Amniotic stem cell (primary cell): Measurements from ENCODE around the gene CNTNAP2.

Experiments
- DNase-seq: peaks from one replicate; lab custom pipeline; 2025; lab: John Stamatoyannopoulos, UW

The CNTNAP2 gene

GRCh38 chr7:148149730-148150129 lies 2033.1 kb downstream of the CNTNAP2 start:
- DNase-seq = no peak

DNA sequence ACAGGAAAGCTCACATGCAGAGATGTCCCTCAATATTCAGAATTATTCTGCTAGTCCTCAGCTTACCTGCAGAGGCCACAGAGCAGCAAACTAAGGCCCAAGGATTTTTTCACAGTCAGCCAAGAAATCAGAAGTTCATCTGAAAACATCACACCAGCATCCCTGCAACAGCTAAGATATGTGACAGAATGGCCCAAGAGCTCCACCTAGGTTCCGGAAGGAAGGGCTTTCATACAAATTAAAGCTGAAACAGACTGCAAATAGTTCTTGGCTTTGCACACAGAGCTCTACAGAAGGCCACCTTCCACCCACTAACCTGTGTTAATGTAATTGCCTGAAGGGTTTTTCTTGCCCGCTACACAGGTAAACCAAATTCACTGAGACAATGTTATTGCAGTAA lies 2035.2 kb downstream of the CNTNAP2 start:
- no peak for DNase-seq

- DNase-seq = no peak
Observed at GRCh38 chr7:148153616-148154284, 2037.1 kb downstream of the CNTNAP2 start.

DNA sequence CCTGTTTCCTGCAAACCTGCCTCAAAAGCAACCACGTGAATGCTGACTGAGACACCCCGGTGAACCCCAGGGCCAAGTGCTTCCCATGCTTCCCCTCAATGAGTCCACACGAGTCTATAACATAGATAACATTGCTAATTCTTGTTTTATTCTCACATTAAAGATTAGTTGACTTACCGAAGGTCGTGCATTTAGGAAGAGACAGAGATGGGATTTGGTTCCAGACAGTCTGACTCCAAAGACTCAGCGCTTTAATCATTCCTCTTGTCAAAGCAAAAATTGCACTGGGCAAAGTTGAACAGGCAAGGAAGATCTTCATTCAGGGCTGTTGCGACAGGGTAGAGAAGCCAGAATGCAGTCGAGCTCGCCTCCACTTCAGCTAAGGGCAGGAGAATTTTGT lies 2038.4 kb downstream of the CNTNAP2 start:
- no peak for DNase-seq

- no peak for DNase-seq
Observed at GRCh38 chr7:148155826-148156225, 2039.2 kb downstream of the CNTNAP2 start.

DNA sequence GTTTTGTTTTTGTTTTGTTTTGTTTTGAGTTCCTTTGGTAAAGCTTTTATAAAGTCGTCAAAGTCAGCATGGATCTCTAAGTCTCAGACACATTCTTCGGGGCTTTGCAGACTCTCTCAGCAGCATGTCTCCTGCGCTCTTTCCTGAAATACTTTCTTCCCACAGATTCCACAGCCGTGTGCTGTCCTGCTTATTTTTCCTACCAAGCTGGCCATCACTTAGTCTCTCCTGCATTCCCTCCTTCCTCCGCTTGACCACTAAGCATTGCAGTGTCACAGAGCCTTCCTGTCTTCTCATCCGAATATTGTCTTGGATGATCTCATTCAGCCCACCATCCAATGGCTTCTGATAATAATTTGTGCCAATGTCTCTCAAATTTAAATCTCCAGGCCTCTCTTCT lies 2039.6 kb downstream of the CNTNAP2 start:
- no peak for DNase-seq

- DNase-seq = no peak
Observed at GRCh38 chr7:148159331-148159730, 2042.7 kb downstream of the CNTNAP2 start.

- DNase-seq = no peak
Observed at GRCh38 chr7:148161776-148162175, 2045.2 kb downstream of the CNTNAP2 start.

GRCh38 chr7:148162808-148163207 lies 2046.2 kb downstream of the CNTNAP2 start:
- DNase-seq = no peak

GRCh38 chr7:148163246-148163645 lies 2046.6 kb downstream of the CNTNAP2 start:
- DNase-seq = no peak

DNA sequence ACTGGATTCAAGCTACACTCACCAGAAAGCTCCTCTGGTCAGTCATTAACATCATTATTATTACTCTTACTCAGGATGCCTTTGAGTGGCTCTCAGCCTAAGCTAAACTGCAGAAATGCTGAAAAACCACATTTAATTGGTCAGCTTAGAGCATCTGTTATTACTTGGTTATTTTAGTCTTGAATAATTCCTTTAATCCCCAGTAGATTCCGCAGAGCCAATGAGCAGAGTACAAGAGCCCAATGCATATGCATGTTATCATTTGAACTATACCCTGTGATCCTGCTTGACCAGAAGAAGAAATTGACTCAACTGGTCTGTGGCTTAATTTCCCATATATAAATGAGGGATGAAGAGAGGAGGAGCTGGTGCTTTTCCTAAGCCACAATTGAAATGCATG lies 2056.3 kb downstream of the CNTNAP2 start:
- DNase-seq = no peak

DNA sequence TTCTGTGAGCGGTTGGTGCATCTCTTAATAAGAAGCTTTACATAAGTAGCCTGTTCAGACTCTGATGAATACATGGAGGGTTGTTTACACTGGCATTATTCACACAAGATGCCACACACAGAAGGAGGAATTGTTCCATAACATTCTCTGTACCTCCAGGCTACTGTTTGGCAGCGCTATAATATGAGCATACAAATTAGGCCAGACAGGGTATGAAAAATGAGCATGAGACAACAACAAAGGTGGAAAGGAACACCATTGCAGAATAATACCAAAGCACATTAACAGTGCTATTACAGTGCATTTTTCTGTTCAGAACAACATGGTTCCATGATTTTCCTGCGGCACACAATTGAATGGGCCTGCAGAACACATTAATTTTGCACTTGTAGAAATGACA lies 2056.8 kb downstream of the CNTNAP2 start:
- DNase-seq = no peak

- DNase-seq = no peak
Observed at GRCh38 chr7:148174376-148174775, 2057.8 kb downstream of the CNTNAP2 start.

- DNase-seq = no peak
Observed at GRCh38 chr7:148175512-148175911, 2058.9 kb downstream of the CNTNAP2 start.

- DNase-seq = no peak
Observed at GRCh38 chr7:148177972-148178371, 2061.4 kb downstream of the CNTNAP2 start.

DNA sequence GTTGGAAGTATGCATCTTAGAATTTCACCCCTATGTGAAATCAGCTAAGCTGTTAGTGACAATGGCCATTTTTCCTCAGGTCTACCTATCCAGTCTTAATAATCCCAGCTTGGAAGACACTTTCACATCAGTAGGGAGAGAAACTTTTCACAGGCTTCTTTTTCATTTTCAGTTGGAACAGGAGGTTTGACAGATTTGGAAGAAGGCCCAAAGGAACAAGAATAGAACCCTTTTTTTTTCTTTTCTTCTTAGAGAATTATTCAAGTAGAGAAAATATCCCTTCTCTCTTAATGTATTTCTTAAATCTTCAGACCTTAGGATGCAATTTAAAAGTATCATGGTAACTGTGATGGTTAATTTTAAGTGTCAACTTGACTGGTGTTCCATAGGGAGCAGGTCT lies 2063.5 kb downstream of the CNTNAP2 start:
- no peak for DNase-seq

- DNase-seq = no peak
Observed at GRCh38 chr7:148182264-148182663, 2065.7 kb downstream of the CNTNAP2 start.

- DNase-seq = no peak
Observed at GRCh38 chr7:148185041-148185440, 2068.4 kb downstream of the CNTNAP2 start.

DNA sequence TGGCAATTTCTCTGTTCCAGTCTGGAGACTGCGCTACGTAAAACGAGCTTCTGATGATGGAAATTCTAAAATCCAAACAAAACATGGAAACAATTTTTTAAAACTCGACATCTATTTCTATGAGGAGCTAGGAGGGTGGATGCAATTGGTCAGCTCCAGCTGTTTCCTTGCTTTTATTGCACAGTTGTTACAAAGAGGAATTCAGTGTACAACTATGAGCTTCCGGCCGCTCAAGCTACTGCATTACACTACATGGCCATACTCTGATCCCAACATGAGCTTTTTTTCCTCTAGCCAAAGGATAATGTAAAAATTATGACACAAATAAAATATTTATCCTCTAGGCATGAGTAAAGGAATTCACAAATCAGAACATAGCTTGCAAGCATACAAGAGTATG lies 2070.9 kb downstream of the CNTNAP2 start:
- DNase-seq = no peak

DNA sequence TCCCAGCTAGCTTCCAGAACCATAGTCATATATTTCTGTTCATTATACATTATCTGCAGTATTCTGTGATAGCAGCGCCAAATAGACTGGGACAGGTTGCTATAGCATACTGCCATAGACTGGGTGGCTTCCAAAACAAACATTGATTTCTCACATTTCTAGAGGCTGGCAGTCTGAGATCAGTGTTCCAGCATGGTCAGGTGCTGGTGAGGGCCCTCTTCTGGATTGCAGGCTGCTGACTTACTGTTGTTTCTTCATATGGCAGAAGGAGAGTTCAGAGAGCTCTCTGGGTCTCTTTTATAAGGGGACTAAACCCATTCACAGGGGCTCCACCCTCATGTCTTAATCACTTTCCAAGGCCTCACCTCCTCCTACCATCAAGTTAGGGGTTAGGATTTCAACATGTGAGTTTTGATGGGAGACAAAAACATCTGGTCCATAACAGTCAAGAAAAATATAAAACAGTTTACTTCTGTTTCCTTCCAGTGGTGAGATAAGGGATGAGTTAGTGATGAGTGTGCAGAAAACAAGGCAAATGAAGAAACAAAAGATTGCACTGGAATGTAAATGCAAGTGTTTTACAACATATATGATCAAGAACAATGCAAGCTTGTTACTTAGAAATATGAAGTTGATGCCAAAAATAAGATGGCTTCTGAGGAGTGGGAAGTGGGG lies 2074.9 kb downstream of the CNTNAP2 start:
- DNase-seq = no peak

DNA sequence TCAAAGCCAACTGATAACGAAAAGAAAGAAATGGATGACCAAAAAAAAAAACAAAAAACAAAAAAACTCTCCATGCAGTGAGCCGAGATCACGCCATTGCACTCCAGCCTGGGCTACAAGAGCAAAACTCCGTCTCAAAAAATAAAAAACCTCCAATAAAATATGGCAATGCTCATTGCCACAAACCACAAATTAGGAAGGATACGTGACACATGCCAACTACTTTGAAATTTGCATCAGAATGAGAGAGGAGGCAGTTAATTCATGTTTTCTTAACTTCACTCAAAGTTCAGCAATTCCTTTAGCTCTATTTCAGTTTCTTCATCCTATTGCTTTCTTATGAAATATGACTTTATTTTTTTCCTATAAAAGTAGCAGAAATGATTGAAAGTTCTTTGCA lies 2075.9 kb downstream of the CNTNAP2 start:
- DNase-seq = no peak

DNA sequence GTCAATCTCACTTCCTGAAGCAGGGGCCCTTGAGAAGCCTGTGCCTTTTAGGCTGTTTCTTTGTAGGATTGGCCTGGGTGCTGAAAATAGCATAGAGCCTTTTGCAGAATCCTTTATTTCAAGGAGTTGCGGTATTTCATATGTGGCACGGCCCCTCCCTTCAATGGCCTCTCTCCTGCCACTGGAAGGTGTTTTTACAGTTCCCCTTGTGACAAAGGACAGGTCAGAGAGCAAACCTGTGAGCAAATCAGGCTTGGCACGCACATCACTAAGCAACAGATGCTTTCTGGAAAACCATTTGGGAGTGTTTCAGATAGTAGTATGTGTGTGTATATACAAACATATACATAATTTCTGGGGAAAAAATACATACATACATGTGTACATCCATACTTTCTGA lies 2085.4 kb downstream of the CNTNAP2 start:
- DNase-seq = no peak

- DNase-seq = no peak
Observed at GRCh38 chr7:148204639-148205304, 2088.2 kb downstream of the CNTNAP2 start.
